HG03460 (cell line): Measurements from ENCODE around the gene NRSN1.

Experiments
- ATAC-seq: cut with Tn5 transposase; IDR thresholded peaks from one replicate; pipeline ENCODE4 v1.9.1; 2021; ENCODE audit not compliant: unreplicated experiment

The NRSN1 gene

GRCh38 chr6:24125980-24126379, at the start of gene NRSN1:
Gene NRSN1, plus strand, starts transcription at chr6:24126215. Its CDS starts 8,113 bp downstream, at chr6:24134328.
- ATAC-seq = no peak

GRCh38 chr6:24078200-24078599, 47.8 kb upstream of the NRSN1 start:
- ATAC-seq = no peak

- no peak for ATAC-seq
Measured at GRCh38 chr6:24079076-24079475, 46.9 kb upstream of the NRSN1 start.

- ATAC-seq = no peak
Measured at GRCh38 chr6:24080711-24081110, 45.3 kb upstream of the NRSN1 start.

GRCh38 chr6:24089736-24090135, 36.3 kb upstream of the NRSN1 start:
- no peak for ATAC-seq

GRCh38 chr6:24092407-24092806, 33.6 kb upstream of the NRSN1 start:
- no peak for ATAC-seq

GRCh38 chr6:24093381-24093780, 32.6 kb upstream of the NRSN1 start:
- ATAC-seq = no peak

GRCh38 chr6:24099181-24099580, 26.8 kb upstream of the NRSN1 start:
- ATAC-seq = no peak

- no peak for ATAC-seq
Measured at GRCh38 chr6:24100024-24100769, 25.8 kb upstream of the NRSN1 start.

- ATAC-seq = no peak
Measured at GRCh38 chr6:24100770-24101155, 25.3 kb upstream of the NRSN1 start.

GRCh38 chr6:24105191-24105590, 20.8 kb upstream of the NRSN1 start:
- ATAC-seq = no peak

GRCh38 chr6:24106291-24106690, 19.7 kb upstream of the NRSN1 start:
- ATAC-seq = no peak

GRCh38 chr6:24107294-24107693, 18.7 kb upstream of the NRSN1 start:
- no peak for ATAC-seq

- ATAC-seq = no peak
Measured at GRCh38 chr6:24108056-24108455, 18.0 kb upstream of the NRSN1 start.

- ATAC-seq = no peak
Measured at GRCh38 chr6:24110417-24110816, 15.6 kb upstream of the NRSN1 start.

- ATAC-seq = no peak
Measured at GRCh38 chr6:24113891-24114290, 12.1 kb upstream of the NRSN1 start.

GRCh38 chr6:24117021-24117420, 9.0 kb upstream of the NRSN1 start:
- no peak for ATAC-seq

GRCh38 chr6:24122139-24122538, 3.9 kb upstream of the NRSN1 start:
- ATAC-seq = no peak

- no peak for ATAC-seq
Measured at GRCh38 chr6:24126586-24127192, 674 bp downstream of the NRSN1 start.

GRCh38 chr6:24127316-24127715, 1.3 kb downstream of the NRSN1 start:
- ATAC-seq = no peak

- ATAC-seq = no peak
Measured at GRCh38 chr6:24131751-24132150, 5.7 kb downstream of the NRSN1 start.

- ATAC-seq = no peak
Measured at GRCh38 chr6:24139080-24139479, 13.1 kb downstream of the NRSN1 start.

- no peak for ATAC-seq
Measured at GRCh38 chr6:24139639-24140038, 13.6 kb downstream of the NRSN1 start.
